Stimulated activated effector memory CD8-positive, alpha-beta T cell treated with anti-CD3 and anti-CD28 coated beads, Interleukin-12 subunit alpha, Interleukin-12 subunit beta, amount 100 ng/mL, for 72 hours (primary cell): ENCODE results near the gene CARTPT.
A peak's percentile ranks its signal among the peaks of the same experiment; 100 is the strongest.

Source experiments
- ATAC-seq: fragments of 150-1000 bp; cut with Tn5 transposase; 2 replicates; pipeline ENCODE4 v1.10.0; 2021
- DNase-seq, 2 donors: peaks; one replicate each; pipeline ENCODE4 v3.0.0; 2021 to 2022; ENCODE audit warnings: low spot score in 2 of 2
- H3K27ac Mint-ChIP-seq: one replicate; pipeline ENCODE4 v1.8.0; 2022; ENCODE audit warnings: mild to moderate bottlenecking, mixed read lengths
- H3K36me3 Mint-ChIP-seq: one replicate; pipeline ENCODE4 v1.8.0; 2022; ENCODE audit warnings: mild to moderate bottlenecking, mixed read lengths
- H3K4me1 Mint-ChIP-seq: one replicate; pipeline ENCODE4 v1.8.0; 2022; ENCODE audit warnings: mixed read lengths
- H3K4me3 Mint-ChIP-seq: one replicate; pipeline ENCODE4 v1.8.0; 2022; ENCODE audit warnings: mild to moderate bottlenecking, mixed read lengths
- H3K9me3 Mint-ChIP-seq: one replicate; pipeline ENCODE4 v1.8.0; 2022; ENCODE audit warnings: mixed read lengths

Gene CARTPT

DNA sequence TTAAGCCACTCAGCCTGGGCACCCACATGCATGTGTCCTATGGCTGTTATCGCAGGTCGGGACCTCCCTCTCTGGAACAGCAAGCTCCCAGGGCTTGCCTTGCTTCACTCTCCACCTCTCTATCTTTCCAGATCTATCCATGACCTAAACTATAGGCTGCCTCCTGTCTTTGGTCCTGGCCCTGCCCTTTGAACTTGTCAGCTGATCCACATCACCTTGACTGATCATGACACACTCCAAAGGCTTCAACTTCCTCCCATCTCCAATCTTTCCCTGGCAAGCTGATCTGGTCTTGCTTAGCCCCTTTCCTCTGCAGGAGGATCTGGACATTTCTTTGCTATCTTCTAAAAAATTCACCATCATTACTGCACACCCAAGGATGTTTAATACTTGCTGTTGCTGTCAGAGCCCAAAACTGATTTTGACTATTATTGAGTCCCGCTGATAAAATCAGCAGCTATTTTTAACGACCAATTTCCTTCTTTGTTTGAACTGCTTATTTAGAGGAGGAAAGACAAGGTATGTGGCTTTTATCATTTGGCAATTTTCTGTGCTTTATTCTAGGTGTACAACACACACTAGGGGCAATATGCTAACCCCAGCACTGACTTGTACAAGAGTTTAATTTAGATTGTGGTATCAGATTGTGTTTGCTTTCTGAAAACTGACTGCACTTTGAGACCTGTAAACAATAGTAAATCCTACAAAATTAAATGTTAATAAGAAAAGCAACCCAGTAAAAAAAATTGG is 33.5 kb downstream of the CARTPT start:
- Mint-ChIP-seq H3K36me3 (no peaks in the 10 kb centered on the region), H3K27ac (no peak overlapping the region), H3K4me1 (peaks cover 4% of the 10 kb centered on the region), H3K4me3 (no peak overlapping the region), H3K9me3 (no peaks in the 10 kb centered on the region)
- DNase-seq, result no peak
- ATAC-seq, result no peak

DNA sequence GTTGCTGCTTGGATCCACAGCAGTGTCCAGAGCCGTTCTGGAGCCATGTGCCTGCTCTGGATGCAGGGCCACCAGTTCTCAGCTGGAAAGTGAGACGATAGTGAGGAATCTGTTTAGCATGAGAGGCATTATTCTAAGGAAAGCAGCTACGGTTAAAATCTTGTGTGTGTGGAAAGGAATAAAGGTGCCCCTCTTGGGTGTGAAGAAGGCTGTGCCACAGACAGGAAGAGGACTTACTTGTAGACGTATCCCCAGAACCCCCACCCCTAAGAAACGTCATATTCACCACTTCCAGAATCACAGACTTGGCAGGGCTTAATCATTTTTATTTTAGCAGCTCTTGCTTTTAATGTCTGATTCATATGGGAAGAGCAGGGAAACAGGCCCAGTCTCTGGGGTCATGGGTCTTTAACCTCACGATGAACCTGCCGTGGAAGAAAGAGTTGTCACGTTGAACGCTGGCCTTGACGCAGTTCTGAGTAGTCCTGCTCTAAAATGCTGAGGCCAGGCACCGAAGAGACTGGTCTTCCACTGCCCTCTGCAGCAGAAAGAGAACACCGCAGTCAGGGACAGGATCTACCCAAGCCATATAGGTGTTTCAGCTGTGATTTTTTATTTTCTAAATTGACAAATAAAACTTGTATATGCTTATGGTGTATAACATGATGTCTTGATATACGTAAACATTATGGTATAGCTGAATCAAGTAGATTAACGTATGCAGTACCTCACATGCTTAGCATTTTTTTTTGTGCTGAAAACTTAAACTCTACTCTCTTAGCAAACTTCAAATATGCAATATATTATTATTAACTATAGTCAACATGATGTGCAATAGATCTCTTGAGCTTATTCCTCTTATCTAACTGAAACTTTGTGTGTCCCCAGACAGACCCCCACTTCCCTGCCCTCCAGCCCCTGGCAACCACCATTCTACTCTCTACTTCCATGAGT is 38.8 kb downstream of the CARTPT start:
- H3K9me3 Mint-ChIP-seq, result no peaks in the 10 kb centered on the region
- ATAC-seq (peak; percentile 94), DNase-seq (peak; percentile 10 to 58)
- H3K36me3 Mint-ChIP-seq, result no peaks in the 10 kb centered on the region
- H3K27ac Mint-ChIP-seq, result no peak overlapping the region
- peak overlapping the region; percentile 11 for H3K4me3 Mint-ChIP-seq
- H3K4me1 Mint-ChIP-seq, result peaks cover 7% of the 10 kb centered on the region

DNA sequence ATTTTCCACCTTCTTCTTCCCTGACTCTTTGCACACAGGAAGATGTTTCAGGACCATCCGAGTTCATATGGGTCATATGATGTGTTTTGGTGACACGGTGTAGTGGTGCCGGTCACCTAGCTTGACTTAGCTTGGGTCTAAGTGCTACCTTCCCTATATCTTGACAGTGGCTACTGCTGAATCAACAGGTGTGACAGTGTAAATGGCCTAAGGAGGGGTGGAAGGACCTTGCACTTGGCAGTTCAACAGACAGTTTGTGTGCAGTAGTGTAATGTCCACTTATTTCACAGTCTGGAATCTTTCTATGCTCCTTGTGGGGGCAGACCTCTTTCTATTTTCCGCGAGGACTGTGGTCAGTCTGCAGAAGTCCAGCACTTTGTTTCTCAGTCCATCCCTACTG is 43.8 kb downstream of the CARTPT start:
- no peaks in the 10 kb centered on the region for H3K9me3 Mint-ChIP-seq
- ATAC-seq (no peak), DNase-seq (no peak)
- H3K36me3 Mint-ChIP-seq, result no peaks in the 10 kb centered on the region
- H3K4me1 Mint-ChIP-seq, result peaks cover under 1% of the 10 kb centered on the region
- no peak overlapping the region for H3K4me3 Mint-ChIP-seq
- no peak overlapping the region for H3K27ac Mint-ChIP-seq

DNA sequence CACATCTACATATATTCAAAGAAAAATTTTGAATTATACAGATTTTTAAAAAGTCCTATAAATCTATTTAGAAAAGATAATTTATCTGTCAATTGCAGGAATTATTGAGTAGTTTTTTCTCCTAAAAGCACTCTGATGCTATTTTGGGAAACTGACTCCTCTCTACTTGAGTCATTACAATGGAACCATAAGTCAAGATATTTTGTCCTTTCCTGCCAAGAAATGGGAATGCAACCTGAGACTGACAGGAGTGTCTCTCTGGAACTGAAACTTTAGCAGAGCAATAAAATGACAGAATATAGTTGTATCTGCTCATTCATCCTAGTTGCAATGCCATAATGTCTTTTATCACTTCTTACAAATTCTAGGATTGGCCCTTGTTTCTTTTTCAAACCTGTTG is 48.6 kb downstream of the CARTPT start:
- Mint-ChIP-seq H3K4me1 (no peaks in the 10 kb centered on the region), H3K4me3 (no peak overlapping the region), H3K9me3 (no peaks in the 10 kb centered on the region), H3K36me3 (no peaks in the 10 kb centered on the region), H3K27ac (no peak overlapping the region)
- ATAC-seq (no peak), DNase-seq (no peak)

DNA sequence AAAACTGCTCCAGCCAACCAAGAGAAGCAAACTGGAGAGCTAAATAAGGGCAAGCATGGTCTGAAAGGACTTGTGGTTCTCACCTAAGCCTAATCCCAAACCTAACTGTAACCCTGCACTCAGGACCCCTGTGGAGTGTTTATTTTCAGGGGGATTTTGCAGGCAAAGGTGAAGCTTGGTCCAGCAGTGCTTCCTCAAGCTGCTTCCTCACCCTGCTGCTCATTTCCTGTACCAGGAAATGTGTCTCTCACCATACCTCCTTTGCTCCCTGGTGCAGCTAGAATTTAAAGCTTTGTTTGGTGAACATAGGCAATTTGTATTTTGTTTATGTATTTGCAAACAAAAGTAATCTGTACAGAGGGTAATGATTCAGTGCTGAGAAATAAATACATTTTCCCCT is 50.2 kb downstream of the CARTPT start:
- ATAC-seq, result no peak
- H3K9me3 Mint-ChIP-seq, result no peaks in the 10 kb centered on the region
- H3K4me3 Mint-ChIP-seq, result no peak overlapping the region

DNA sequence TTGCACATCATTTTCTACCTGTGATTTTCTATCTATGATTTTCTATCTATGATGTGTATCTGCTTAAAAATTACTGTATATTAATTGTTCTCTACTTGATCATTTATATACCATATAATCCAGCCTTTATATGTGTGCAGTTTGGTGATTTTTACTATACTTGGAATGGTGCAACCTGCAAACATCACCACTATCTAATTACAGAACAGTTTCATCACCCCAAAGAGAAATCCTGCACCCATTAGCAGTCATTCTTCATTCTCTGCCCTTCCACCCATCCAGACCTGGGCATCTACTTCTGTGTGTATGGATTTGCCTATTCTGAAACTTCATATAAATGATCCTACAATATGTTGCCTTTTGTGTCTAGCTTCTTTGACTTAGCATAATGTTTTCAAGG is 51.3 kb downstream of the CARTPT start:
- H3K27ac Mint-ChIP-seq, result no peak overlapping the region
- no peaks in the 10 kb centered on the region for H3K4me1 Mint-ChIP-seq
- H3K9me3 Mint-ChIP-seq, result no peaks in the 10 kb centered on the region
- H3K4me3 Mint-ChIP-seq, result no peak overlapping the region
- ATAC-seq (no peak), DNase-seq (no peak)
- no peaks in the 10 kb centered on the region for H3K36me3 Mint-ChIP-seq

More for the DNA sequence above, 50.2 kb downstream of the CARTPT start:
- no peak for DNase-seq
- Mint-ChIP-seq H3K36me3 (no peaks in the 10 kb centered on the region), H3K4me1 (no peaks in the 10 kb centered on the region), H3K27ac (no peak overlapping the region)
